Suprapubic skin (tissue), 4 donors: ENCODE results near the gene THSD7B. TPM values are rescaled to one million over a fixed set of nuclear protein-coding genes. Genes with fewer than 3 reads are reported as not detected.

ENCODE experiments used
- DNase-seq, 2 donors: peaks; one replicate each; pipeline ENCODE4 v3.0.0-alpha.2; 2019; ENCODE audit warnings: low spot score in 2 of 2
- H3K27ac ChIP-seq: fragments of 200-600 bp; sonication (generic); one replicate; pipeline ENCODE4 v1.5.1; 2019
- H3K27me3 ChIP-seq: fragments of 200-600 bp; sonication (generic); one replicate; pipeline ENCODE4 v1.5.1; 2019
- H3K36me3 ChIP-seq: fragments of 200-600 bp; sonication (generic); one replicate; pipeline ENCODE4 v1.5.1; 2019
- H3K4me1 ChIP-seq: fragments of 200-600 bp; sonication (generic); one replicate; pipeline ENCODE4 v1.5.1; 2019
- H3K4me3 ChIP-seq: fragments of 200-600 bp; sonication (generic); one replicate; pipeline ENCODE4 v1.5.1; 2019; ENCODE audit warnings: mild to moderate bottlenecking
- H3K9me3 ChIP-seq: fragments of 200-600 bp; sonication (generic); one replicate; pipeline ENCODE4 v1.5.1; 2019
- EP300 ChIP-seq: sonication (generic); formaldehyde crosslinking; IDR thresholded peaks from one replicate; pipeline ENCODE4 v1.6.1; 2017; ENCODE audit warnings: antibody characterized with exemption
- POLR2A ChIP-seq, 2 donors: fragments of 450-650 bp; IDR thresholded peaks; one replicate each; pipeline ENCODE4 v1.6.1; 2017; ENCODE audit warnings: antibody characterized with exemption in 2 of 2, mild to moderate bottlenecking in 2 of 2, moderate library complexity in 2 of 2
- POLR2AphosphoS5 ChIP-seq, 3 donors: sonication (generic); formaldehyde crosslinking; IDR thresholded peaks; one replicate each; pipeline ENCODE4 v1.6.1; 2017; ENCODE audit warnings: antibody characterized with exemption in 3 of 3
- WGBS: methylation state at CpG from one replicate; pipeline ENCODE4 v1.1.5; 2018; 5-methylcytosine and 5-hydroxymethylcytosine counted together
- total RNA-seq, 4 donors: library from RNA; depleted of rRNA; stranded (reverse); fragments of >200 nt; gene quantifications; one replicate each; pipeline ENCODE4 v1.1.0, GENCODE V29; 2016
- TF ChIP-seq, protein P1 (sequence below), 2 donors: fragments of 200-600 bp in 1 of 2; fragments of 450-650 bp in 1 of 2; sonication (generic) in 1 of 2; IDR thresholded peaks; one replicate each; pipeline ENCODE4 v1.5.1; 2016 to 2019; ENCODE audit warnings: antibody characterized with exemption in 2 of 2, mild to moderate bottlenecking in 1 of 2, moderate library complexity in 1 of 2

THSD7B gene
- total RNA-seq, 4 donors from 2014 or later, result 0.18 to 1.1 (median 0.34) TPM; not detected in 1

DNA sequence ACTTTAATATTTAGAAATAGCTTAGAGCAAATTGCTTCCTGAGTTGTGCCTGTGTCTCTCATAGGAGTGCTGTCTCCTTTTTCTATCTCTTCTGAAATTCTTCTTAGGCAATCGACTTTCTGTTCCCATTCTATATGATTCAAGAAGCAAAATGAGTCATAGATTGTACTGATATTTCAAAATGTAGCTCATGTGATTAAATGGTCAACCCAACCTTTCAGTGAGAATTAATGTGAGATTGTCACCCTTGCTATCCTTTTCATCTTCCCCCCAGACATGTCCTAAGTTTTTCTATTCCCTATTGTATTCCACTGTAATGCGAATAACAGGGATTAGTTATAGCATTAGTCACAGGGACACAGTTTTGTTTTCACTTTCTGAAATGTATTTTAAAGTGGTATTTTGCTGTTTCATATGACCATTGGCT is 413.6 kb downstream of the THSD7B start:
- Histone ChIP-seq H3K4me1 (no peaks in the 10 kb centered on the region), H3K36me3 (no peaks in the 10 kb centered on the region), H3K27ac (no peak overlapping the region), H3K9me3 (no peaks in the 10 kb centered on the region), H3K4me3 (no peak overlapping the region), H3K27me3 (no peaks in the 10 kb centered on the region)
- no peak for DNase-seq
- no peak for TF ChIP-seq POLR2AphosphoS5 (IDR thresholded peaks at IDR 0.05)
- TF ChIP-seq POLR2A (IDR thresholded peaks at IDR 0.05), result no peak
- 51% methylated on average over 2 of the region's 2 CpGs for WGBS

DNA sequence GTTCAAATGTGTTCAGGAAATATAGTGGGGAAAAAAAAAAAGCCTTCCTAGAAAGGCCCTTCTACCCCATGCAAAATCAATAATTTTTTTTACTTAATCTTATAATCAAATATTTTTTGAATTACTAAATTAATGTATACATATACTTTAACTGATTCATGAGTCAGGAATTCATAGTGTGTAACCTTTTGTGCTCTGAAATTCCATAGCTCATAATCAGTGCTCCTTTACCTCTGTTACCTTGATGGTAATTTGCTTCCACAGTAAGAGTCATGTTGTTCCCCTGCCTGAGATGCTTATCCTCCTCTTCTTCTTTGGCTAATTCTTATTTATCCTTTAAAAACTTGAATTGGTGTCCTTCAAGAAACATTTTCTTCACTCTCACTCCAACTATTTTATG is 414.2 kb downstream of the THSD7B start:
- Histone ChIP-seq H3K36me3 (no peaks in the 10 kb centered on the region), H3K4me3 (no peak overlapping the region), H3K27ac (no peak overlapping the region), H3K4me1 (no peaks in the 10 kb centered on the region), H3K9me3 (no peaks in the 10 kb centered on the region), H3K27me3 (no peaks in the 10 kb centered on the region)
- no peak for DNase-seq
- no peak for TF ChIP-seq EP300
- no peak for TF ChIP-seq POLR2A (IDR thresholded peaks at IDR 0.05)
- TF ChIP-seq, protein P1, sequence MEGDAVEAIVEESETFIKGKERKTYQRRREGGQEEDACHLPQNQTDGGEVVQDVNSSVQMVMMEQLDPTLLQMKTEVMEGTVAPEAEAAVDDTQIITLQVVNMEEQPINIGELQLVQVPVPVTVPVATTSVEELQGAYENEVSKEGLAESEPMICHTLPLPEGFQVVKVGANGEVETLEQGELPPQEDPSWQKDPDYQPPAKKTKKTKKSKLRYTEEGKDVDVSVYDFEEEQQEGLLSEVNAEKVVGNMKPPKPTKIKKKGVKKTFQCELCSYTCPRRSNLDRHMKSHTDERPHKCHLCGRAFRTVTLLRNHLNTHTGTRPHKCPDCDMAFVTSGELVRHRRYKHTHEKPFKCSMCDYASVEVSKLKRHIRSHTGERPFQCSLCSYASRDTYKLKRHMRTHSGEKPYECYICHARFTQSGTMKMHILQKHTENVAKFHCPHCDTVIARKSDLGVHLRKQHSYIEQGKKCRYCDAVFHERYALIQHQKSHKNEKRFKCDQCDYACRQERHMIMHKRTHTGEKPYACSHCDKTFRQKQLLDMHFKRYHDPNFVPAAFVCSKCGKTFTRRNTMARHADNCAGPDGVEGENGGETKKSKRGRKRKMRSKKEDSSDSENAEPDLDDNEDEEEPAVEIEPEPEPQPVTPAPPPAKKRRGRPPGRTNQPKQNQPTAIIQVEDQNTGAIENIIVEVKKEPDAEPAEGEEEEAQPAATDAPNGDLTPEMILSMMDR (IDR thresholded peaks at IDR 0.05), result no peak

- H3K27me3 ChIP-seq, result no peaks in the 10 kb centered on the region
- no peaks in the 10 kb centered on the region for H3K36me3 ChIP-seq
- no peaks in the 10 kb centered on the region for H3K4me1 ChIP-seq
- TF ChIP-seq EP300, result no peak
- TF ChIP-seq, protein P1 (IDR thresholded peaks at IDR 0.05), result no peak
- TF ChIP-seq POLR2A (IDR thresholded peaks at IDR 0.05), result no peak
- no peak for TF ChIP-seq POLR2AphosphoS5 (IDR thresholded peaks at IDR 0.05)
- H3K9me3 ChIP-seq, result no peaks in the 10 kb centered on the region
- H3K4me3 ChIP-seq, result no peak overlapping the region
- DNase-seq, result no peak
- H3K27ac ChIP-seq, result no peak overlapping the region
- 88% methylated on average over 2 of the region's 2 CpGs for WGBS
Observed at GRCh38 chr2:137180012-137180411, 414.7 kb downstream of the THSD7B start.

DNA sequence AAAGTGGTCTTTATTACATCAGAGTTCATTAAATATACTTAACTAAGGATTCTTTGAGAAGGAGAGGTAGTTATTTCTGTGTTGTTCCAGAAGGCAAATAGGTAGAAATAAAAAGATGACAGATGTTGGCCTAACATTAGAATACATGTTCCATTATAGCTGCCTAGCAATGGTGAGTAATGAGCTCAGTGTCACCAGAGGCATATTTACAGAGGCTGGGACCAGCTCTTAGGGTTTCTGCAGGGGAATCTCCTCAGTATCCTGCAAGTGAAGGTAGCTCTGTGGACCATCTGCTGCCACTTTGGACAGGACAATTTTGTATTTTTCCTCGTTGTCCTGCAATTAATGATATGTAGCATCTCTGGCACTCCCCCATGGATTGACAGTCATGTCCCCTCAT is 416.0 kb downstream of the THSD7B start:
- Histone ChIP-seq H3K27ac (no peak overlapping the region), H3K4me3 (no peak overlapping the region), H3K27me3 (no peaks in the 10 kb centered on the region), H3K36me3 (no peaks in the 10 kb centered on the region), H3K4me1 (no peaks in the 10 kb centered on the region), H3K9me3 (no peaks in the 10 kb centered on the region)
- 94% methylated on average over 1 of the region's 1 CpG for WGBS
- no peak for TF ChIP-seq POLR2A (IDR thresholded peaks at IDR 0.05)
- no peak for TF ChIP-seq POLR2AphosphoS5 (IDR thresholded peaks at IDR 0.05)
- no peak for DNase-seq

DNA sequence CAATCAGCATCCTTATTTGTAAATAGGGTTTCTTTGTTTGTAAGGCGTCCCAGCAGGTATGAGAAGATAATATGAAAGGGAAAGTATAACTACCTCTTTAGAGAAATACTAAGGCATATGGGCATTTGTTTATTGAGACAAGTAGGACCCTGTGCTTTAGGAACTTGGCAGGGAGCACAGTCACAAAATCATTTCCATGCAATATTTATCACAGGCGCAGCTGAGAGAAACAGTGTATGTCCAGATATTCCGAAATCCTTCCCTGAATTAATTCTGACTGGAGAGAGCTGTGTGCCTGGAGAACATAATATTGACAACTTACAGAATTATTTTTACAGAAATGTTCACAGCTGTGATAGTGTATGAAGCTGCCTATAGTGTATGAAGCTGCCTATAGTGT is 416.7 kb downstream of the THSD7B start:
- Histone ChIP-seq H3K4me1 (no peaks in the 10 kb centered on the region), H3K27ac (no peak overlapping the region), H3K27me3 (no peaks in the 10 kb centered on the region), H3K4me3 (no peak overlapping the region), H3K36me3 (no peaks in the 10 kb centered on the region), H3K9me3 (no peaks in the 10 kb centered on the region)
- TF ChIP-seq POLR2A (IDR thresholded peaks at IDR 0.05) (no peak), EP300 (no peak), POLR2AphosphoS5 (IDR thresholded peaks at IDR 0.05) (no peak)
- TF ChIP-seq, protein P1 (IDR thresholded peaks at IDR 0.05), result no peak
- DNase-seq, result no peak
- WGBS, result 46% methylated on average over 3 of the region's 3 CpGs

DNA sequence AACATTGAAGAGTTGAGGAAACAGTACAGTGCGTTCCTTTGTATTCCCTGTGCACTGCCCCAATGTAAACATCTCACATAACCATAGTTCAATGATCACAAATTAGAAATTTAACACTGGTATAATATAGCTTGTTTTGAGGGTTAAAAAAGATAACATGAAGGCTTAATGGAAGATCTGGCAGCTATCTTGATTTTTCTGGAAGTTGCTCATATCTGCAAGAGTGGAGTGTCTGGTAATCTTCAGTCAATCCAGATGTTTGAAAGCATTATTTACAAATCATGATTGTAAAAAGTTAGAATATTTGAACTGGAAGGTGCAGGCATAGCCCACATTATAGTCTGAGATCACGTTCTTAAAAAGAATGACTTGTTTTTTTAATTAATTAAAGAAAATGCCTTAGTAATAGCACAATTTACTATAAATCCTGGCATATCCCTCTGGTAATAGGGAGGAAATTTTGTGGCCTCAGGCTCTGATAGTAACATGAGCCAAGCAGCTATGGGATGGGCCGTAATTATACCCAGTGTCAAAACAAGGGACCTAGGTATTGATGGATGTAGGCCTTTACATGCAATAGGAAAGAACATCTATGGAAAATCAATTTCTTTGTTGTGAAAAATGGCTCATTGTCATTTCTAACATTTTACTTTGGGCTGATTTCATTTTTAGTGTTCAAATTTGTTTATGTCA is 418.0 kb downstream of the THSD7B start:
- Histone ChIP-seq H3K4me1 (no peaks in the 10 kb centered on the region), H3K27me3 (no peaks in the 10 kb centered on the region), H3K9me3 (no peaks in the 10 kb centered on the region), H3K27ac (no peak overlapping the region), H3K36me3 (no peaks in the 10 kb centered on the region), H3K4me3 (no peak overlapping the region)
- no peak for DNase-seq
- 67% methylated on average over 3 of the region's 3 CpGs for WGBS
- TF ChIP-seq, protein P1 (IDR thresholded peaks at IDR 0.05), result no peak
- TF ChIP-seq EP300, result no peak
- no peak for TF ChIP-seq POLR2A (IDR thresholded peaks at IDR 0.05)
- no peak for TF ChIP-seq POLR2AphosphoS5 (IDR thresholded peaks at IDR 0.05)
